H1 (cell line): Measurements from ENCODE around the gene HOATZ. TPM values are rescaled to one million over a fixed set of nuclear protein-coding genes. Genes with fewer than 3 reads are reported as not detected.
A peak's percentile ranks its signal among the peaks of the same experiment; 100 is the strongest.

Source experiments
- CBX5 ChIP-seq: fragments of 300-800, 300-1000 bp; sonication (generic); IDR thresholded peaks from 2 replicates; pipeline ENCODE4 v1.7.1; 2016; ENCODE audit warnings: antibody characterized with exemption, low read length, low read depth
- CEBPB ChIP-seq: IDR thresholded peaks from 2 replicates; pipeline ENCODE4 v1.6.1; 2012; ENCODE audit warnings: low read depth, low read length
- CHD2 ChIP-seq: IDR thresholded peaks from 2 replicates; pipeline ENCODE4 v1.6.1; 2012; ENCODE audit warnings: low read length, improper control_type of control experiment
- EP300 ChIP-seq, 2 experiments: IDR thresholded peaks; 1 replicate in 1 of 2; 2 replicates in 1 of 2; pipeline ENCODE4 v1.6.1; 2011 to 2012; ENCODE audit warnings: low read depth in 2 of 2, low read length in 2 of 2, mild to moderate bottlenecking in 2 of 2, borderline replicate concordance in 1 of 2, inconsistent platforms in 1 of 2, moderate library complexity in 1 of 2
- GABPA ChIP-seq: IDR thresholded peaks from 2 replicates; pipeline ENCODE4 v1.6.1; 2011; ENCODE audit warnings: mild to moderate bottlenecking, low read length, moderate library complexity, borderline replicate concordance; ENCODE audit not compliant: insufficient read depth
- HDAC2 ChIP-seq, 2 experiments: fragments of 300-600 bp in 1 of 2; sonication (generic) in 1 of 2; IDR thresholded peaks; 2 replicates each; pipeline ENCODE4 v1.6.1; 2011 to 2012; ENCODE audit warnings: low read depth in 2 of 2, low read length in 2 of 2, mild to moderate bottlenecking in 2 of 2, moderate library complexity in 2 of 2, borderline replicate concordance in 1 of 2, inconsistent platforms in 1 of 2
- JUND ChIP-seq: IDR thresholded peaks from 2 replicates; pipeline ENCODE4 v1.6.1; 2011; ENCODE audit warnings: mild to moderate bottlenecking, improper control_type of control experiment, low read length
- KDM4A ChIP-seq: IDR thresholded peaks from one replicate; pipeline ENCODE4 v1.7.1; 2012; ENCODE audit warnings: low read depth, mild to moderate bottlenecking, moderate library complexity, low read length, inconsistent platforms; ENCODE audit not compliant: severe bottlenecking
- MAFK ChIP-seq: IDR thresholded peaks from 2 replicates; pipeline ENCODE4 v1.6.1; 2012; ENCODE audit warnings: low read depth, mild to moderate bottlenecking, improper control_type of control experiment, low read length
- PHF8 ChIP-seq: fragments of 200-600 bp; sonication (generic); conservative IDR thresholded peaks from 2 replicates; pipeline ENCODE4 v1.7.1; 2012; ENCODE audit warnings: low read depth, mild to moderate bottlenecking, inconsistent platforms, low read length, moderate library complexity
- POLR2A ChIP-seq, 2 experiments: IDR thresholded peaks; 1 replicate in 1 of 2; 2 replicates in 1 of 2; pipeline ENCODE4 v1.6.1; 2011; ENCODE audit warnings: low read depth in 2 of 2, low read length in 2 of 2, mild to moderate bottlenecking in 2 of 2; ENCODE audit errors: control extremely low read depth in 1 of 2
- POU5F1 ChIP-seq: IDR thresholded peaks from 2 replicates; pipeline ENCODE4 v1.6.1; 2011; ENCODE audit warnings: low read depth, mild to moderate bottlenecking, low read length, moderate library complexity
- RFX5 ChIP-seq: IDR thresholded peaks from 2 replicates; pipeline ENCODE4 v1.6.1; 2011; ENCODE audit warnings: low read depth, low read length, improper control_type of control experiment, borderline replicate concordance
- SP4 ChIP-seq: IDR thresholded peaks from 2 replicates; pipeline ENCODE4 v1.6.1; 2012; ENCODE audit warnings: low read length, inconsistent platforms
- SUZ12 ChIP-seq: fragments of 200-600 bp; sonication (generic); IDR thresholded peaks from 2 replicates; pipeline ENCODE4 v1.6.1; 2012; ENCODE audit warnings: mild to moderate bottlenecking, inconsistent platforms, low read length, moderate library complexity, mixed read lengths
- TAF1 ChIP-seq: IDR thresholded peaks from 2 replicates; pipeline ENCODE4 v1.6.1; 2011; ENCODE audit warnings: mild to moderate bottlenecking, low read depth, low read length
- TBP ChIP-seq: IDR thresholded peaks from 2 replicates; pipeline ENCODE4 v1.6.1; 2011; ENCODE audit warnings: low read depth, low read length, improper control_type of control experiment
- USF2 ChIP-seq: IDR thresholded peaks from 2 replicates; pipeline ENCODE4 v1.6.1; 2011; ENCODE audit warnings: low read length, improper control_type of control experiment
- YY1 ChIP-seq: IDR thresholded peaks from 2 replicates; pipeline ENCODE4 v1.6.1; 2011; ENCODE audit warnings: low read depth, mild to moderate bottlenecking, low read length
- polyA plus RNA-seq, 7 experiments: library from polyadenylated mRNA; depleted of rRNA in 3 of 7; stranded (reverse) in 5 of 7; unstranded in 2 of 7; fragments of >200 nt in 5 of 7; fragments of 200-250 nt in 2 of 7; gene quantifications; 1 replicate in 5 of 7; 2 replicates in 1 of 7; 4 replicates in 1 of 7; pipeline versions ENCODE4 v1.2.1 to v1.2.3, GENCODE V29; 2011 to 2013; ENCODE audit warnings: missing spikeins in 2 of 7, mixed read lengths in 2 of 7
- total RNA-seq: library from RNA; stranded (reverse); fragmentation: NEBNext Ultra II Directional; extraction: Animal tissue kit (Norgen Biotek cat#: 25700); gene quantifications from 2 replicates; pipeline ENCODE4 v1.2.1, GENCODE V29; 2021
- TF ChIP-seq, protein P1 (sequence below): IDR thresholded peaks from 2 replicates; pipeline ENCODE4 v1.6.1; 2012; ENCODE audit warnings: inconsistent platforms
- TF ChIP-seq, protein P2 (sequence below): IDR thresholded peaks from 2 replicates; pipeline ENCODE4 v1.6.1; 2012; ENCODE audit warnings: low read length, inconsistent platforms

The HOATZ gene
- total and polyA plus RNA-seq, 2 of the 8 experiments (the other 6 are each of a cell fraction or from before 2014, with no cell fraction given) = not detected

- TF ChIP-seq KDM4A (peak; percentile 84), TAF1 (peak; percentile 49; the same call in 1 of the 2 replicates), SUZ12 (peak; percentile 67), YY1 (no peak), PHF8 (peak; percentile 27; the same call in 1 of the 2 replicates), SP4 (no peak), POLR2A (IDR thresholded peaks at IDR 0.05; ENCODE audit: control extremely low read depth in 1 of 2, low read depth in 2 of 2, low read length in 2 of 2) (no peak), CBX5 (no peak), MAFK (no peak), EP300 (IDR thresholded peaks at IDR 0.05; ENCODE audit: borderline replicate concordance in 1 of 2, low read depth in 2 of 2, low read length in 2 of 2) (no peak), HDAC2 (IDR thresholded peaks at IDR 0.05; ENCODE audit: borderline replicate concordance in 1 of 2, low read depth in 2 of 2, low read length in 2 of 2) (no peak; a peak in 1 of 4 replicates), USF2 (no peak), CEBPB (no peak), TBP (0 out of 2 replicates have a peak, but pooled peaks have one; percentile 9), POU5F1 (no peak), JUND (no peak), CHD2 (no peak), GABPA (no peak), RFX5 (no peak)
- TF ChIP-seq, protein P1, sequence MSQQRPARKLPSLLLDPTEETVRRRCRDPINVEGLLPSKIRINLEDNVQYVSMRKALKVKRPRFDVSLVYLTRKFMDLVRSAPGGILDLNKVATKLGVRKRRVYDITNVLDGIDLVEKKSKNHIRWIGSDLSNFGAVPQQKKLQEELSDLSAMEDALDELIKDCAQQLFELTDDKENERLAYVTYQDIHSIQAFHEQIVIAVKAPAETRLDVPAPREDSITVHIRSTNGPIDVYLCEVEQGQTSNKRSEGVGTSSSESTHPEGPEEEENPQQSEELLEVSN = peak; percentile 49
- TF ChIP-seq, protein P2, sequence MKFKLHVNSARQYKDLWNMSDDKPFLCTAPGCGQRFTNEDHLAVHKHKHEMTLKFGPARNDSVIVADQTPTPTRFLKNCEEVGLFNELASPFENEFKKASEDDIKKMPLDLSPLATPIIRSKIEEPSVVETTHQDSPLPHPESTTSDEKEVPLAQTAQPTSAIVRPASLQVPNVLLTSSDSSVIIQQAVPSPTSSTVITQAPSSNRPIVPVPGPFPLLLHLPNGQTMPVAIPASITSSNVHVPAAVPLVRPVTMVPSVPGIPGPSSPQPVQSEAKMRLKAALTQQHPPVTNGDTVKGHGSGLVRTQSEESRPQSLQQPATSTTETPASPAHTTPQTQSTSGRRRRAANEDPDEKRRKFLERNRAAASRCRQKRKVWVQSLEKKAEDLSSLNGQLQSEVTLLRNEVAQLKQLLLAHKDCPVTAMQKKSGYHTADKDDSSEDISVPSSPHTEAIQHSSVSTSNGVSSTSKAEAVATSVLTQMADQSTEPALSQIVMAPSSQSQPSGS = no peak
- TF ChIP-seq, all 59 proteins: peak for 13
Measured at GRCh38 chr11:111540114-111540936, 25.7 kb downstream of the HOATZ start, which contains the start of gene LAYN (continued).
